HG03432 (cell line): Measurements from ENCODE around the gene TXNDC15.

Experiments
- ATAC-seq: cut with Tn5 transposase; IDR thresholded peaks from one replicate; pipeline ENCODE4 v1.9.1; 2021; ENCODE audit warnings: mild to moderate bottlenecking, moderate library complexity; ENCODE audit not compliant: unreplicated experiment

The TXNDC15 gene

GRCh38 chr5:134913795-134914194, 39.6 kb downstream of the TXNDC15 start:
- ATAC-seq: no peak

- ATAC-seq: no peak
These were observed 43.1 kb downstream of the TXNDC15 start for GRCh38 chr5:134917070-134917815.

- ATAC-seq: no peak
These were observed 44.7 kb downstream of the TXNDC15 start for GRCh38 chr5:134918861-134919260.

GRCh38 chr5:134920848-134921575, 46.8 kb downstream of the TXNDC15 start:
- ATAC-seq: no peak

- ATAC-seq: no peak
These were observed 58.3 kb downstream of the TXNDC15 start for GRCh38 chr5:134932508-134932907.

- no peak for ATAC-seq
These were observed 60.0 kb downstream of the TXNDC15 start for GRCh38 chr5:134934202-134934601.

GRCh38 chr5:134935711-134936602, 61.8 kb downstream of the TXNDC15 start:
- no peak for ATAC-seq

- no peak for ATAC-seq
These were observed 63.4 kb downstream of the TXNDC15 start for GRCh38 chr5:134937526-134937925.

GRCh38 chr5:134938030-134938429, 63.9 kb downstream of the TXNDC15 start:
- ATAC-seq: no peak

GRCh38 chr5:134939500-134939899, 65.3 kb downstream of the TXNDC15 start:
- ATAC-seq: no peak

GRCh38 chr5:134943547-134943946, 69.4 kb downstream of the TXNDC15 start:
- no peak for ATAC-seq

GRCh38 chr5:134944630-134945029, 70.5 kb downstream of the TXNDC15 start:
- ATAC-seq: no peak

GRCh38 chr5:134945041-134945440, 70.9 kb downstream of the TXNDC15 start:
- no peak for ATAC-seq

- ATAC-seq: no peak
These were observed 74.7 kb downstream of the TXNDC15 start for GRCh38 chr5:134948911-134949310.

GRCh38 chr5:134949316-134949715, 75.1 kb downstream of the TXNDC15 start:
- no peak for ATAC-seq
